Upper lobe of right lung (tissue), 1 donor: ENCODE data around the gene MRPS5. TPM values are rescaled to one million over a fixed set of nuclear protein-coding genes. Genes with fewer than 3 reads are reported as not detected.

Source experiments
- ATAC-seq: fragments of 200-7000 bp; cut with Tn5 transposase; one replicate; pipeline ENCODE4 v1.9.1; 2020; ENCODE audit warnings: mild to moderate bottlenecking, moderate library complexity
- DNase-seq: peaks from one replicate; pipeline ENCODE4 v3.0.0-alpha.2; 2020
- H3K27ac ChIP-seq: fragments of 200-600 bp; one replicate; pipeline ENCODE4 v1.8.0; 2022
- H3K27me3 ChIP-seq: fragments of 200-600 bp; one replicate; pipeline ENCODE4 v1.8.0; 2022; ENCODE audit warnings: mild to moderate bottlenecking
- H3K36me3 ChIP-seq: fragments of 200-600 bp; one replicate; pipeline ENCODE4 v1.8.0; 2022
- H3K4me1 ChIP-seq: fragments of 200-600 bp; one replicate; pipeline ENCODE4 v1.8.0; 2022
- H3K4me3 ChIP-seq: fragments of 200-600 bp; one replicate; pipeline ENCODE4 v1.8.0; 2022; ENCODE audit warnings: mild to moderate bottlenecking
- H3K9me3 ChIP-seq: fragments of 200-600 bp; one replicate; pipeline ENCODE4 v1.8.0; 2022
- intact Hi-C: fragments of 100-400 bp; cut with DNase I; formaldehyde crosslinking; loops from one replicate; pipeline ENCODE4 v1.11.0; 2022
- total RNA-seq: library from RNA; stranded (reverse); fragmentation: NEBNext Ultra II Directional; extraction: Animal tissue kit (Norgen Biotek cat#: 25700); gene quantifications from one replicate; pipeline ENCODE4 v1.2.1, GENCODE V29; 2021
- TF ChIP-seq, protein P1 (sequence below): fragments of 200-600 bp; IDR thresholded peaks from one replicate; pipeline ENCODE4 v1.8.0; 2022; ENCODE audit warnings: antibody characterized with exemption
- donor health status: DM: no; HTN: yes; CAD: no; lungs with severe emphysema.

MRPS5 gene
- total RNA-seq, 1 donor from 2014 or later = 55.2 TPM

- no peaks in the 10 kb centered on the region for H3K36me3 ChIP-seq
- H3K27ac ChIP-seq = no peak overlapping the region
- H3K27me3 ChIP-seq = no peaks in the 10 kb centered on the region
- no peak for ATAC-seq
- TF ChIP-seq, protein P1, sequence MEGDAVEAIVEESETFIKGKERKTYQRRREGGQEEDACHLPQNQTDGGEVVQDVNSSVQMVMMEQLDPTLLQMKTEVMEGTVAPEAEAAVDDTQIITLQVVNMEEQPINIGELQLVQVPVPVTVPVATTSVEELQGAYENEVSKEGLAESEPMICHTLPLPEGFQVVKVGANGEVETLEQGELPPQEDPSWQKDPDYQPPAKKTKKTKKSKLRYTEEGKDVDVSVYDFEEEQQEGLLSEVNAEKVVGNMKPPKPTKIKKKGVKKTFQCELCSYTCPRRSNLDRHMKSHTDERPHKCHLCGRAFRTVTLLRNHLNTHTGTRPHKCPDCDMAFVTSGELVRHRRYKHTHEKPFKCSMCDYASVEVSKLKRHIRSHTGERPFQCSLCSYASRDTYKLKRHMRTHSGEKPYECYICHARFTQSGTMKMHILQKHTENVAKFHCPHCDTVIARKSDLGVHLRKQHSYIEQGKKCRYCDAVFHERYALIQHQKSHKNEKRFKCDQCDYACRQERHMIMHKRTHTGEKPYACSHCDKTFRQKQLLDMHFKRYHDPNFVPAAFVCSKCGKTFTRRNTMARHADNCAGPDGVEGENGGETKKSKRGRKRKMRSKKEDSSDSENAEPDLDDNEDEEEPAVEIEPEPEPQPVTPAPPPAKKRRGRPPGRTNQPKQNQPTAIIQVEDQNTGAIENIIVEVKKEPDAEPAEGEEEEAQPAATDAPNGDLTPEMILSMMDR = no peak
- H3K4me3 ChIP-seq = no peak overlapping the region
- peak; percentile 46 for DNase-seq
- H3K4me1 ChIP-seq = no peaks in the 10 kb centered on the region
- intact Hi-C loops = no loop called here
- no peaks in the 10 kb centered on the region for H3K9me3 ChIP-seq
Measured at GRCh38 chr2:95054016-95054415, 67.6 kb downstream of the MRPS5 start.

GRCh38 chr2:95053543-95053942, 68.1 kb downstream of the MRPS5 start:
- Histone ChIP-seq H3K27me3 (no peaks in the 10 kb centered on the region), H3K4me3 (no peak overlapping the region), H3K4me1 (no peaks in the 10 kb centered on the region), H3K27ac (no peak overlapping the region), H3K36me3 (no peaks in the 10 kb centered on the region), H3K9me3 (no peaks in the 10 kb centered on the region)
- intact Hi-C loops = no loop called here
- TF ChIP-seq, protein P1 = no peak
- no peak for ATAC-seq
- peak; percentile 42 for DNase-seq

DNA sequence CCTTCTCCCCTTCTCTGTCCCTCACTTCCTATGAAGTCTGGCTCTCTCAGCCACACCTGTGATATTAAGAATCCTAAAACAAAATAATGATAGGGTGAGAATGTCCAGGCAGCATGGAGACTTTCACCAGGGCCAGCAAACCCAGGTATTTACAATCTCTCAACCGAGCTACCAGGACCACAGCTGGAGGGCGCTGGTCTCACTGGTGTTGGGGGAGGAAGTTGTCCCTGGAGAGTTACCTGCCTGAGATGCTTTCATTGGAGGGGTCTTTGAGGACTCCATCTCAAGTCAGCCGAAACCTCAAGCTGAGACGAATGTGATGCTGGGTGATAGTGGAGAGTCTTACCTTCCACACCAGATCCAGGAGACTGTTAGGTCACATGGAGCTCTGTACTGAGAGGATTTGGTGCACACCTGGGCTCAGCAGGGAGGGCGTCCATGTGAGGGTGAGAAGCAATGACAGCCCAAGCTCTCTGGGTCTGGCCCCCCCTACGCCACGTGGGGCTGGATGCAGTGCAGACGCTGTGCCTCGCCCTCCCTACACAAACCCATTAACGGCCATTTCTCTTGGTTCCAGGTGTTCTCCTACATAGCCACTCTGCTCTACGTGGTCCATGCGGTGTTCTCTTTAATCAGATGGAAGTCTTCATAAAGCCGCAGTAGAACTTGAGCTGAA, 68.7 kb downstream of the MRPS5 start:
- no peak for ATAC-seq
- H3K27ac ChIP-seq = no peak overlapping the region
- no peaks in the 10 kb centered on the region for H3K36me3 ChIP-seq
- TF ChIP-seq, protein P1 = no peak
- no peaks in the 10 kb centered on the region for H3K4me1 ChIP-seq
- H3K4me3 ChIP-seq = no peak overlapping the region
- no peaks in the 10 kb centered on the region for H3K27me3 ChIP-seq
- no peaks in the 10 kb centered on the region for H3K9me3 ChIP-seq
- intact Hi-C loops = no loop called here
- DNase-seq = peak; percentile 33

- no peaks in the 10 kb centered on the region for H3K9me3 ChIP-seq
- H3K27me3 ChIP-seq = no peaks in the 10 kb centered on the region
- DNase-seq (peak; percentile 16), ATAC-seq (no peak)
- TF ChIP-seq, protein P1 = no peak
- intact Hi-C loops = no loop called here
- H3K4me3 ChIP-seq = no peak overlapping the region
- no peaks in the 10 kb centered on the region for H3K4me1 ChIP-seq
- H3K27ac ChIP-seq = no peak overlapping the region
- no peaks in the 10 kb centered on the region for H3K36me3 ChIP-seq
Measured at GRCh38 chr2:95052307-95052706, 69.3 kb downstream of the MRPS5 start.

- intact Hi-C loops = no loop called here
- Histone ChIP-seq H3K36me3 (no peaks in the 10 kb centered on the region), H3K4me3 (no peak overlapping the region), H3K27ac (no peak overlapping the region), H3K9me3 (no peaks in the 10 kb centered on the region), H3K4me1 (no peaks in the 10 kb centered on the region), H3K27me3 (no peaks in the 10 kb centered on the region)
- DNase-seq (no peak), ATAC-seq (no peak)
- TF ChIP-seq, protein P1 = no peak
Measured at GRCh38 chr2:95051626-95052025, 70.0 kb downstream of the MRPS5 start.
